Keratinocyte (primary cell): ENCODE data around the gene KCNJ15. TPM values are rescaled to one million over a fixed set of nuclear protein-coding genes. Genes with fewer than 3 reads are reported as not detected.

ENCODE experiments used
- DNase-seq: peaks from one replicate; pipeline ENCODE4 v3.0.0-alpha.2; 2011; ENCODE audit warnings: low read depth, missing footprints, low spot score
- FAIRE-seq: peaks from 2 replicates; lab custom pipeline; 2011; peaks lifted over from hg19 to GRCh38; lab: Jason Lieb, UNC
- H2AFZ ChIP-seq: 2 replicates; pipeline ENCODE4 v1.6.0; 2012; ENCODE audit warnings: low read length, control low read depth, inconsistent platforms; ENCODE audit not compliant: control insufficient read depth
- H3K27ac ChIP-seq: 2 replicates; pipeline ENCODE4 v1.5.1; 2011; ENCODE audit warnings: low read length; ENCODE audit not compliant: control insufficient read depth, insufficient read depth
- H3K27me3 ChIP-seq: 3 replicates; pipeline ENCODE4 v1.6.0; 2011; ENCODE audit warnings: low read length; ENCODE audit not compliant: control insufficient read depth, insufficient read depth; ENCODE audit errors: extremely low read depth
- H3K36me3 ChIP-seq, 2 experiments: 2 replicates in 1 of 2; 3 replicates in 1 of 2; pipeline ENCODE4 v1.5.1; 2011; ENCODE audit warnings: low read length in 2 of 2, mild to moderate bottlenecking in 1 of 2; ENCODE audit not compliant: control insufficient read depth in 2 of 2, insufficient read depth in 2 of 2; ENCODE audit errors: extremely low read depth in 1 of 2
- H3K4me1 ChIP-seq: 3 replicates; pipeline ENCODE4 v1.5.1; 2011; ENCODE audit warnings: low read length; ENCODE audit not compliant: control insufficient read depth, insufficient read depth; ENCODE audit errors: extremely low read depth
- H3K4me2 ChIP-seq: 3 replicates; pipeline ENCODE4 v1.6.0; 2011; ENCODE audit warnings: low read depth, low read length; ENCODE audit not compliant: control insufficient read depth, insufficient read depth; ENCODE audit errors: extremely low read depth
- H3K4me3 ChIP-seq, 3 experiments: fragments of 200-600 bp in 1 of 3; sonication (generic) in 1 of 3; 2 replicates in 2 of 3; 3 replicates in 1 of 3; pipeline ENCODE4 v1.5.1; 2011 to 2016; ENCODE audit warnings: low read length in 3 of 3, mild to moderate bottlenecking in 3 of 3, control low read depth in 2 of 3, inconsistent platforms in 1 of 3, low read depth in 1 of 3, mixed read lengths in 1 of 3, mixed run types in 1 of 3, moderate library complexity in 1 of 3; ENCODE audit not compliant: control insufficient read depth in 2 of 3, insufficient read depth in 2 of 3; ENCODE audit errors: extremely low read depth in 1 of 3
- H3K79me2 ChIP-seq: 2 replicates; pipeline ENCODE4 v1.6.0; 2012; ENCODE audit warnings: low read length; ENCODE audit not compliant: control insufficient read depth, insufficient read depth
- H3K9ac ChIP-seq: 3 replicates; pipeline ENCODE4 v1.6.0; 2011; ENCODE audit warnings: low read length; ENCODE audit not compliant: control insufficient read depth, insufficient read depth; ENCODE audit errors: extremely low read depth
- H3K9me1 ChIP-seq: 3 replicates; pipeline ENCODE4 v1.6.0; 2011; ENCODE audit warnings: low read length; ENCODE audit not compliant: control insufficient read depth, insufficient read depth; ENCODE audit errors: extremely low read depth
- H3K9me3 ChIP-seq: 2 replicates; pipeline ENCODE4 v1.5.1; 2012; ENCODE audit warnings: low read depth, low read length; ENCODE audit not compliant: control insufficient read depth
- H4K20me1 ChIP-seq: 3 replicates; pipeline ENCODE4 v1.6.0; 2011; ENCODE audit warnings: low read length; ENCODE audit not compliant: control insufficient read depth, insufficient read depth; ENCODE audit errors: extremely low read depth
- EZH2 ChIP-seq: IDR thresholded peaks from one replicate; pipeline ENCODE4 v1.6.1; 2012; ENCODE audit warnings: inconsistent platforms, mild to moderate bottlenecking, low read length, moderate library complexity
- dilution Hi-C: fragments of 300-500 bp; cut with MboI; formaldehyde crosslinking; loops from one replicate; pipeline ENCODE4 v1.7.0; 2020; ENCODE audit warnings: low sequenced_read_pairs; ENCODE audit not compliant: extremely low pct_ligation_motif_present
- polyA plus RNA-seq, 5 experiments: library from polyadenylated mRNA; depleted of rRNA in 3 of 5; stranded (reverse) in 3 of 5; stranded (forward) in 1 of 5; unstranded in 1 of 5; fragments of >200 nt; gene quantifications; 1 replicate in 1 of 5; 2 replicates in 3 of 5; 3 replicates in 1 of 5; pipeline versions ENCODE4 v1.2.1 to v1.2.3, GENCODE V29; 2011 to 2012; ENCODE audit warnings: missing spikeins in 2 of 5, low read depth in 1 of 5, low replicate concordance in 1 of 5
- TF ChIP-seq, protein P1 (sequence below), 3 experiments: IDR thresholded peaks in 1 of 3; conservative IDR thresholded peaks in 1 of 3; optimal IDR thresholded peaks in 1 of 3; 2 replicates in 2 of 3; 3 replicates in 1 of 3; pipeline versions ENCODE3 to v1.5.1; 2011; ENCODE audit warnings: low read length in 3 of 3, mild to moderate bottlenecking in 3 of 3, moderate library complexity in 2 of 3, control low read depth in 1 of 3, inconsistent platforms in 1 of 3; ENCODE audit not compliant: insufficient read depth in 2 of 3; ENCODE audit errors: extremely low read depth in 1 of 3

KCNJ15 gene
- polyA plus RNA-seq, 1 donor (not counting 4 experiments of a cell fraction or from before 2014, with no cell fraction given) = 76.3 TPM

DNA sequence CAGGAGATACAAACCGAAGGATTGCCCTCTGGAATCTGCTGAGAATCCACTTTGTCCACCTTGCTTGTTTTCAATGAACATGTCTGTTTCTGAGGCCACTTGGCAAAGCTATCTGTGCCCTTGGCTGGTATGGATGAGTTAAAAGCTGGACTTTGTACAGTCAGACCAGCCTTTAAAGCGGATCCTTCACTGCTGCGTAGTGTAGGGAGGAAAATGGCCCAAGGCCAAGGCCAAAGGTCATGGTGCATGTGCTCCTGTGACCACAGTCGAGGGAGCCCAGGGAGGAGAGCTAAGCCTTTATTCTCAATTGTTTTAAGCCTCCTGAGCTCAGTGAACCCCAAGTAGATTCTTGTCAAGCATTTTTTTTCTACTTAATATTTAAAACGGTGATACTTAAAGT is 37.0 kb downstream of the KCNJ15 start:
- H3K4me2 ChIP-seq = no peak overlapping the region
- no peak overlapping the region for H3K27ac ChIP-seq
- FAIRE-seq = no peak
- DNase-seq = no peak
- no peaks in the 10 kb centered on the region for H3K9me3 ChIP-seq
- peaks cover 7% of the 10 kb centered on the region for H3K79me2 ChIP-seq
- no peaks in the 10 kb centered on the region for H3K9me1 ChIP-seq
- no peak overlapping the region for H3K4me3 ChIP-seq
- dilution Hi-C loops = no loop called here
- no peak overlapping the region for H3K9ac ChIP-seq
- no peak for TF ChIP-seq EZH2
- TF ChIP-seq, protein P1, sequence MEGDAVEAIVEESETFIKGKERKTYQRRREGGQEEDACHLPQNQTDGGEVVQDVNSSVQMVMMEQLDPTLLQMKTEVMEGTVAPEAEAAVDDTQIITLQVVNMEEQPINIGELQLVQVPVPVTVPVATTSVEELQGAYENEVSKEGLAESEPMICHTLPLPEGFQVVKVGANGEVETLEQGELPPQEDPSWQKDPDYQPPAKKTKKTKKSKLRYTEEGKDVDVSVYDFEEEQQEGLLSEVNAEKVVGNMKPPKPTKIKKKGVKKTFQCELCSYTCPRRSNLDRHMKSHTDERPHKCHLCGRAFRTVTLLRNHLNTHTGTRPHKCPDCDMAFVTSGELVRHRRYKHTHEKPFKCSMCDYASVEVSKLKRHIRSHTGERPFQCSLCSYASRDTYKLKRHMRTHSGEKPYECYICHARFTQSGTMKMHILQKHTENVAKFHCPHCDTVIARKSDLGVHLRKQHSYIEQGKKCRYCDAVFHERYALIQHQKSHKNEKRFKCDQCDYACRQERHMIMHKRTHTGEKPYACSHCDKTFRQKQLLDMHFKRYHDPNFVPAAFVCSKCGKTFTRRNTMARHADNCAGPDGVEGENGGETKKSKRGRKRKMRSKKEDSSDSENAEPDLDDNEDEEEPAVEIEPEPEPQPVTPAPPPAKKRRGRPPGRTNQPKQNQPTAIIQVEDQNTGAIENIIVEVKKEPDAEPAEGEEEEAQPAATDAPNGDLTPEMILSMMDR (optimal IDR thresholded peaks at IDR 0.05 in 1 of 3, IDR thresholded peaks at IDR 0.05 in 1 of 3, conservative IDR thresholded peaks at IDR 0.05 in 1 of 3; ENCODE audit: extremely low read depth in 1 of 3, insufficient read depth in 2 of 3, low read length in 3 of 3) = no peak
- H3K4me1 ChIP-seq = peaks cover 53% of the 10 kb centered on the region
- H3K36me3 ChIP-seq = peaks cover 2 to 7% of the 10 kb centered on the region in 2 experiments
- no peaks in the 10 kb centered on the region for H4K20me1 ChIP-seq
- no peaks in the 10 kb centered on the region for H3K27me3 ChIP-seq
- H2AFZ ChIP-seq = no peak overlapping the region

DNA sequence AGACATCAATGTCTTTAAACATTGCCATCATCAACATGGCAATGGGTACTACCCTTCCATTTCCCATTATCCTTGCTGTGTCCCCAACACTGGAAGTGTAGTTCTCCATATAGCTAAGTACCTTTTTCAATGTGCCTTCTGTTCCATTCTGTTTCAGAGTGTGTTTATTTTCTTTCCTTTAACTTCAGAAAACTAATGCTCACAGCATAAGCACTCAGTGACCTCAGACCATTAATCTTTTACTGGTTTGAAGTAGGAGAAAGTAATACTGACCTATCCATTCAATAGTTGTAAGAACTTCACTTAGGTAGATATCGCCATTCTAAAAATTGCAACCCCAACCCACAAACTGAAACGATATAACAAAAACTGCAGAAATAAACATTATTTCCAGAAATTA is 37.8 kb downstream of the KCNJ15 start:
- H3K27me3 ChIP-seq = no peaks in the 10 kb centered on the region
- no peak overlapping the region for H3K9ac ChIP-seq
- H2AFZ ChIP-seq = no peak overlapping the region
- peaks cover 6 to 14% of the 10 kb centered on the region in 2 experiments for H3K36me3 ChIP-seq
- no peak overlapping the region for H3K4me2 ChIP-seq
- H3K27ac ChIP-seq = no peak overlapping the region
- H3K9me1 ChIP-seq = no peaks in the 10 kb centered on the region
- DNase-seq = no peak
- FAIRE-seq = no peak
- H3K9me3 ChIP-seq = no peaks in the 10 kb centered on the region
- no peak overlapping the region for H3K4me3 ChIP-seq
- peaks cover 44% of the 10 kb centered on the region for H3K4me1 ChIP-seq
- H4K20me1 ChIP-seq = no peaks in the 10 kb centered on the region
- dilution Hi-C loops = no loop called here
- no peak for TF ChIP-seq EZH2
- TF ChIP-seq, protein P1 (optimal IDR thresholded peaks at IDR 0.05 in 1 of 3, IDR thresholded peaks at IDR 0.05 in 1 of 3, conservative IDR thresholded peaks at IDR 0.05 in 1 of 3; ENCODE audit: extremely low read depth in 1 of 3, insufficient read depth in 2 of 3, low read length in 3 of 3) = no peak
- H3K79me2 ChIP-seq = peaks cover 7% of the 10 kb centered on the region
